ENCODE measurements around the gene FGF14.

Gene FGF14

DNA sequence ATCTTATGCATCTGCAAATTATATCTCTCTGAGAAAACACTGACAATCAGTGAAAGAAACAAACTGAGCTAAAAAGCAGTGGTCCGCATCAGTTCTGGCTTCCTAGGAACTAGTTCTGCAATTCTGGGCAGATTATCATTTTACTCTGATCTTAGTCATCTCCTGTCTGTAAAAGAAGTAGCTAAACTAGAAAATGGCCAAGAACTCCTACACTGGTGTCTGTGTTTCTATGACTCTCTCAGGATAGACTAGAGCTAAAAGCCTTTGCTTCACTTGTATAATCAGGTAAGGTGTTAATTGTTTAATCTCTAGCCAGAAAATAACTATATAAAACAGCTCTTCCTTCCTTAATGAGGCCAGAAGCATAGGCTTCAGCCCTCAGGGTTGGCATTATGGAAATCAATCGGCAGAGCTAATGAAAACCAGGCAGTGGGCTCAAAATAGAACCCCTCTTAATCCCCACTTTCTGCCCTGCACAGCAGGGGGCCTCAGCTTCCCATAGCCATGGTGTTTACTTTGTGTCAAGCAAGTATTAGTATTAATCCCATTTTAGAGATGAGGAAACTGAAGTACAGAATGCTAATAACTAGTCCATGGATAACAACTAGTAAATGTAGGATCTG, 459.2 kb downstream of the FGF14 start:
- Histone ChIP-seq H3K9me3 (ENCODE audit: insufficient read depth, low read length) (no peaks in the 10 kb centered on the region), H3K36me3 (ENCODE audit: low read length) (no peaks in the 10 kb centered on the region), H3K79me2 (ENCODE audit: insufficient read depth, low read length) (no peaks in the 10 kb centered on the region), H3K9ac (ENCODE audit: low read length) (no peak overlapping the region), H3F3A (ENCODE audit: insufficient read depth) (no peaks in the 10 kb centered on the region), H3K27ac (ENCODE audit: low read depth, low read length) (no peak overlapping the region), H4K20me1 (ENCODE audit: low read depth, low read length) (no peaks in the 10 kb centered on the region), H3K4me3 (ENCODE audit: insufficient read depth, low read length, poor library complexity, severe bottlenecking) (no peak overlapping the region), H3K27me3 (ENCODE audit: low read length) (no peaks in the 10 kb centered on the region), H3K9me2 (replicated peaks; ENCODE audit: insufficient read depth, low read length) (no peaks in the 10 kb centered on the region), H2AFZ (ENCODE audit: low read depth, low read length, severe bottlenecking) (no peak overlapping the region), H3K4me2 (ENCODE audit: low read depth, low read length, poor library complexity, severe bottlenecking) (no peak overlapping the region)
- no peak for TF ChIP-seq EZH2phosphoT487 (conservative IDR thresholded peaks at IDR 0.05; ENCODE audit: low read length)
- TF ChIP-seq, protein P1, sequence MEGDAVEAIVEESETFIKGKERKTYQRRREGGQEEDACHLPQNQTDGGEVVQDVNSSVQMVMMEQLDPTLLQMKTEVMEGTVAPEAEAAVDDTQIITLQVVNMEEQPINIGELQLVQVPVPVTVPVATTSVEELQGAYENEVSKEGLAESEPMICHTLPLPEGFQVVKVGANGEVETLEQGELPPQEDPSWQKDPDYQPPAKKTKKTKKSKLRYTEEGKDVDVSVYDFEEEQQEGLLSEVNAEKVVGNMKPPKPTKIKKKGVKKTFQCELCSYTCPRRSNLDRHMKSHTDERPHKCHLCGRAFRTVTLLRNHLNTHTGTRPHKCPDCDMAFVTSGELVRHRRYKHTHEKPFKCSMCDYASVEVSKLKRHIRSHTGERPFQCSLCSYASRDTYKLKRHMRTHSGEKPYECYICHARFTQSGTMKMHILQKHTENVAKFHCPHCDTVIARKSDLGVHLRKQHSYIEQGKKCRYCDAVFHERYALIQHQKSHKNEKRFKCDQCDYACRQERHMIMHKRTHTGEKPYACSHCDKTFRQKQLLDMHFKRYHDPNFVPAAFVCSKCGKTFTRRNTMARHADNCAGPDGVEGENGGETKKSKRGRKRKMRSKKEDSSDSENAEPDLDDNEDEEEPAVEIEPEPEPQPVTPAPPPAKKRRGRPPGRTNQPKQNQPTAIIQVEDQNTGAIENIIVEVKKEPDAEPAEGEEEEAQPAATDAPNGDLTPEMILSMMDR (IDR thresholded peaks at IDR 0.05; ENCODE audit: insufficient read depth, low read length, poor library complexity, severe bottlenecking) = no peak

DNA sequence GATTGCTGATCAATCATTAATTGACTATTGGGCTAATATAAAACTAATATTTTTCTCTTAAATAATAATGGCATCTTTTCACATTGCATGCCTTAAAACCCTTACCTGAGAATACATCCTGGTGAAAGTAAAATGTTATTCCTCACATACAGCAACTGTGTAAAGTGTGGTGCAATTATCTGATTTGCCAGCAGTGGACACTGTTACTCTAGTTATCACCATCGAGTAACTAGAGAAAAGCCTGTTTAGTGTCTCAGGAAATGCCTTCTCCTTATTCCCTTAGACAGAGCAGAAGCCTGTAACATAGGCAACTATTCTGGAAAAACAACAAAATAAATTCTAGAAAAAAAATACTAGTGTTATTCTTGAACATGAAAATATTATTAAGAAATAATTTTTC, 459.8 kb downstream of the FGF14 start:
- H3K36me3 ChIP-seq (ENCODE audit: low read length) = no peaks in the 10 kb centered on the region
- H3K9ac ChIP-seq (ENCODE audit: low read length) = no peak overlapping the region
- no peaks in the 10 kb centered on the region for H4K20me1 ChIP-seq (ENCODE audit: low read depth, low read length)
- H3F3A ChIP-seq (ENCODE audit: insufficient read depth) = no peaks in the 10 kb centered on the region
- no peak overlapping the region for H3K4me2 ChIP-seq (ENCODE audit: low read depth, low read length, poor library complexity, severe bottlenecking)
- no peak overlapping the region for H2AFZ ChIP-seq (ENCODE audit: low read depth, low read length, severe bottlenecking)
- no peak for TF ChIP-seq EZH2phosphoT487 (conservative IDR thresholded peaks at IDR 0.05; ENCODE audit: low read length)
- TF ChIP-seq, protein P1 (IDR thresholded peaks at IDR 0.05; ENCODE audit: insufficient read depth, low read length, poor library complexity, severe bottlenecking) = peak; percentile 45
- no peak overlapping the region for H3K4me3 ChIP-seq (ENCODE audit: insufficient read depth, low read length, poor library complexity, severe bottlenecking)
- H3K9me2 ChIP-seq (replicated peaks; ENCODE audit: insufficient read depth, low read length) = no peaks in the 10 kb centered on the region
- H3K27me3 ChIP-seq (ENCODE audit: low read length) = no peaks in the 10 kb centered on the region
- no peak overlapping the region for H3K27ac ChIP-seq (ENCODE audit: low read depth, low read length)
- no peaks in the 10 kb centered on the region for H3K79me2 ChIP-seq (ENCODE audit: insufficient read depth, low read length)
- H3K9me3 ChIP-seq (ENCODE audit: insufficient read depth, low read length) = no peaks in the 10 kb centered on the region

DNA sequence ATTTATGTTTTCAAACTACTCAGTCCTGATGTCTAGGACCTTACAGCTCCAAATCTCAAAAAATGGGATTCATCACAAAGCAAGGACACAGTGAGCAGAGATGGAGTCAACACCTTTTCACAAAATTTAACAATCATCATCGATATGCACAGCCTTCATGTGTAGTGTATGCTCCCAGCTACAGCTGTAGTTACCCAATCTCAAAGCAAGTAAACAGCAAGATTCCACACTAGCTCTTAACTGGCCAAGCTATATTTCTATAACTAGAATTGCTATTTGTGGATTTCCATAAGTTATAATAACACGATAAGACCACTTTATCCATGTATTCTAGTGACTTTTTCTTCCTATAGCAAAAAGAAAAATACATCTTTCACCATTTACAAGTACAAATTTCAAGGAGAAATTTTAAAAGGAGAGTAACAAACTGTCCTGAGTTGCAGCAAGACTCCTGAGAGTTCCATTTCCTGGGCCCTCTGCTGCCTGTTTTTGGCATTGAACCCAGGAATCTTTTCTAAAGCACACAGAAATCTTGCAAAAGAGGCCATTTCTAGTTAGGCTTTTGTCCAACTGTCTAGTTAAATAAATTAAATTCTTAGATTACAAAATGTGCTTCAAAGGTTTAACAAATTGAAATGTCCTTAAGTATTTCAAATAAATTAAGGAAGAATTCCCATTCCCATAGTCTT, 460.6 kb downstream of the FGF14 start:
- H3F3A ChIP-seq (ENCODE audit: insufficient read depth) = no peaks in the 10 kb centered on the region
- TF ChIP-seq EZH2phosphoT487 (conservative IDR thresholded peaks at IDR 0.05; ENCODE audit: low read length) = no peak
- TF ChIP-seq, protein P1 (IDR thresholded peaks at IDR 0.05; ENCODE audit: insufficient read depth, low read length, poor library complexity, severe bottlenecking) = no peak
- no peaks in the 10 kb centered on the region for H3K27me3 ChIP-seq (ENCODE audit: low read length)
- no peaks in the 10 kb centered on the region for H4K20me1 ChIP-seq (ENCODE audit: low read depth, low read length)
- H3K36me3 ChIP-seq (ENCODE audit: low read length) = no peaks in the 10 kb centered on the region
- no peak overlapping the region for H3K4me3 ChIP-seq (ENCODE audit: insufficient read depth, low read length, poor library complexity, severe bottlenecking)
- H3K27ac ChIP-seq (ENCODE audit: low read depth, low read length) = no peak overlapping the region
- H3K9me3 ChIP-seq (ENCODE audit: insufficient read depth, low read length) = no peaks in the 10 kb centered on the region
- H3K9me2 ChIP-seq (replicated peaks; ENCODE audit: insufficient read depth, low read length) = no peaks in the 10 kb centered on the region
- no peaks in the 10 kb centered on the region for H3K79me2 ChIP-seq (ENCODE audit: insufficient read depth, low read length)
- H2AFZ ChIP-seq (ENCODE audit: low read depth, low read length, severe bottlenecking) = no peak overlapping the region
- no peak overlapping the region for H3K4me2 ChIP-seq (ENCODE audit: low read depth, low read length, poor library complexity, severe bottlenecking)
- no peak overlapping the region for H3K9ac ChIP-seq (ENCODE audit: low read length)
